ENCODE data around the gene NOL4L.

Gene NOL4L

GRCh38 chr20:32458837-32459220 is 126.3 kb downstream of the NOL4L start:
- Histone ChIP-seq H2BK120ac (ENCODE audit: low read depth, low read length) (no peak overlapping the region), H3K18ac (ENCODE audit: low read length) (no peak overlapping the region), H2AK5ac (ENCODE audit: low read length) (no peak overlapping the region)

GRCh38 chr20:32458061-32458836 is 126.9 kb downstream of the NOL4L start:
- no peaks in the 10 kb centered on the region for H3K36me3 ChIP-seq (ENCODE audit: control insufficient read depth, insufficient read depth, low read length)
- no peak for DNase-seq
- H3K4me1 ChIP-seq (ENCODE audit: control insufficient read depth, low read depth, low read length): peaks cover 2% of the 10 kb centered on the region
- H3K56ac ChIP-seq (ENCODE audit: low read length): no peak overlapping the region
- H3K18ac ChIP-seq (ENCODE audit: low read length): no peak overlapping the region
- H4K5ac ChIP-seq (ENCODE audit: low read length): no peak overlapping the region
- WGBS (ENCODE audit: extremely low coverage, insufficient coverage, low lambda C conversion rate): no CpG with 5 or more reads among the region's 10 CpGs
- no peak overlapping the region for H3K23ac ChIP-seq (ENCODE audit: low read length)
- H4K8ac ChIP-seq (ENCODE audit: low read depth, low read length): no peak overlapping the region
- H2BK120ac ChIP-seq (ENCODE audit: low read depth, low read length): no peak overlapping the region
- H3K79me2 ChIP-seq (ENCODE audit: control insufficient read depth, insufficient read depth, low read length): no peaks in the 10 kb centered on the region
- H3K27me3 ChIP-seq (ENCODE audit: insufficient read depth, low read length, poor library complexity): no peaks in the 10 kb centered on the region
- no peak overlapping the region for H3K4ac ChIP-seq (ENCODE audit: low read depth, low read length)
- H3K4me2 ChIP-seq (ENCODE audit: low read length): no peak overlapping the region
- no peak overlapping the region for H2AK5ac ChIP-seq (ENCODE audit: low read length)
- H2BK15ac ChIP-seq (replicated peaks; ENCODE audit: low read depth): no peak overlapping the region
- no peak overlapping the region for H3K4me3 ChIP-seq (ENCODE audit: low read length)
- H3K27ac ChIP-seq (ENCODE audit: low read depth, low read length): no peak overlapping the region
- H2BK5ac ChIP-seq (ENCODE audit: low read length): no peak overlapping the region
- H3K79me1 ChIP-seq (ENCODE audit: low read length): no peaks in the 10 kb centered on the region
- peak overlapping the region; percentile 0 for H3K9ac ChIP-seq (ENCODE audit: low read length)

More at GRCh38 chr20:32458837-32459220, 126.3 kb downstream of the NOL4L start:
- peaks cover 2% of the 10 kb centered on the region for H3K4me1 ChIP-seq (ENCODE audit: control insufficient read depth, low read depth, low read length)
- no peaks in the 10 kb centered on the region for H3K27me3 ChIP-seq (ENCODE audit: insufficient read depth, low read length, poor library complexity)
- DNase-seq: no peak
- H3K36me3 ChIP-seq (ENCODE audit: control insufficient read depth, insufficient read depth, low read length): no peaks in the 10 kb centered on the region
- no peak overlapping the region for H4K8ac ChIP-seq (ENCODE audit: low read depth, low read length)
- H4K5ac ChIP-seq (ENCODE audit: low read length): no peak overlapping the region
- no peak overlapping the region for H3K4me3 ChIP-seq (ENCODE audit: low read length)
- H3K23ac ChIP-seq (ENCODE audit: low read length): no peak overlapping the region
- H3K56ac ChIP-seq (ENCODE audit: low read length): no peak overlapping the region
- WGBS (ENCODE audit: extremely low coverage, insufficient coverage, low lambda C conversion rate): no CpG with 5 or more reads among the region's 12 CpGs
- no peak overlapping the region for H3K4ac ChIP-seq (ENCODE audit: low read depth, low read length)
- H3K27ac ChIP-seq (ENCODE audit: low read depth, low read length): no peak overlapping the region
- H3K4me2 ChIP-seq (ENCODE audit: low read length): no peak overlapping the region
- H2BK15ac ChIP-seq (replicated peaks; ENCODE audit: low read depth): no peak overlapping the region
- no peak overlapping the region for H3K9ac ChIP-seq (ENCODE audit: low read length)
- H3K79me2 ChIP-seq (ENCODE audit: control insufficient read depth, insufficient read depth, low read length): no peaks in the 10 kb centered on the region
- no peaks in the 10 kb centered on the region for H3K79me1 ChIP-seq (ENCODE audit: low read length)
- H2BK5ac ChIP-seq (ENCODE audit: low read length): no peak overlapping the region

GRCh38 chr20:32457479-32457986 is 127.6 kb downstream of the NOL4L start:
- peak overlapping the region; percentile 0 for H3K9ac ChIP-seq (ENCODE audit: low read length)
- no peak overlapping the region for H3K18ac ChIP-seq (ENCODE audit: low read length)
- peaks cover 2% of the 10 kb centered on the region for H3K4me1 ChIP-seq (ENCODE audit: control insufficient read depth, low read depth, low read length)
- no peaks in the 10 kb centered on the region for H3K27me3 ChIP-seq (ENCODE audit: insufficient read depth, low read length, poor library complexity)
- H3K4ac ChIP-seq (ENCODE audit: low read depth, low read length): no peak overlapping the region
- no peak overlapping the region for H3K23ac ChIP-seq (ENCODE audit: low read length)
- no peak overlapping the region for H4K8ac ChIP-seq (ENCODE audit: low read depth, low read length)
- no peaks in the 10 kb centered on the region for H3K36me3 ChIP-seq (ENCODE audit: control insufficient read depth, insufficient read depth, low read length)
- H3K56ac ChIP-seq (ENCODE audit: low read length): no peak overlapping the region
- H3K27ac ChIP-seq (ENCODE audit: low read depth, low read length): peak overlapping the region; percentile 66
- H2BK15ac ChIP-seq (replicated peaks; ENCODE audit: low read depth): no peak overlapping the region
- H2BK120ac ChIP-seq (ENCODE audit: low read depth, low read length): no peak overlapping the region
- no peak overlapping the region for H4K5ac ChIP-seq (ENCODE audit: low read length)
- DNase-seq: peak; percentile 92
- no peak overlapping the region for H2AK5ac ChIP-seq (ENCODE audit: low read length)
- H3K4me3 ChIP-seq (ENCODE audit: low read length): no peak overlapping the region
- no CpG with 5 or more reads among the region's 29 CpGs for WGBS (ENCODE audit: extremely low coverage, insufficient coverage, low lambda C conversion rate)
- H2BK5ac ChIP-seq (ENCODE audit: low read length): no peak overlapping the region
- no peaks in the 10 kb centered on the region for H3K79me2 ChIP-seq (ENCODE audit: control insufficient read depth, insufficient read depth, low read length)
- H3K79me1 ChIP-seq (ENCODE audit: low read length): no peaks in the 10 kb centered on the region
- H3K4me2 ChIP-seq (ENCODE audit: low read length): peak overlapping the region; percentile 71

- Histone ChIP-seq H3K79me1 (ENCODE audit: low read length) (no peaks in the 10 kb centered on the region), H3K9ac (ENCODE audit: low read length) (peak overlapping the region; percentile 60), H3K27ac (ENCODE audit: low read depth, low read length) (peak overlapping the region; percentile 66), H4K5ac (ENCODE audit: low read length) (no peak overlapping the region), H3K18ac (ENCODE audit: low read length) (no peak overlapping the region), H3K27me3 (ENCODE audit: insufficient read depth, low read length, poor library complexity) (no peaks in the 10 kb centered on the region), H4K8ac (ENCODE audit: low read depth, low read length) (no peak overlapping the region), H2BK15ac (replicated peaks; ENCODE audit: low read depth) (no peak overlapping the region), H3K56ac (ENCODE audit: low read length) (peak overlapping the region; percentile 89), H2BK5ac (ENCODE audit: low read length) (no peak overlapping the region), H3K23ac (ENCODE audit: low read length) (no peak overlapping the region), H2BK120ac (ENCODE audit: low read depth, low read length) (no peak overlapping the region), H3K4ac (ENCODE audit: low read depth, low read length) (no peak overlapping the region), H3K4me2 (ENCODE audit: low read length) (peak overlapping the region; percentile 81), H3K36me3 (ENCODE audit: control insufficient read depth, insufficient read depth, low read length) (no peaks in the 10 kb centered on the region), H2AK5ac (ENCODE audit: low read length) (no peak overlapping the region), H3K4me1 (ENCODE audit: control insufficient read depth, low read depth, low read length) (peaks cover 2% of the 10 kb centered on the region), H3K4me3 (ENCODE audit: low read length) (peak overlapping the region; percentile 30), H3K79me2 (ENCODE audit: control insufficient read depth, insufficient read depth, low read length) (no peaks in the 10 kb centered on the region)
- peak; percentile 78 for DNase-seq
- no CpG with 5 or more reads among the region's 36 CpGs for WGBS (ENCODE audit: extremely low coverage, insufficient coverage, low lambda C conversion rate)
These were observed 128.2 kb downstream of the NOL4L start for GRCh38 chr20:32456869-32457478.

GRCh38 chr20:32455901-32456701 is 129.0 kb downstream of the NOL4L start:
- DNase-seq: no peak
- Histone ChIP-seq H3K4me3 (ENCODE audit: low read length) (no peak overlapping the region), H2BK120ac (ENCODE audit: low read depth, low read length) (no peak overlapping the region), H3K18ac (ENCODE audit: low read length) (no peak overlapping the region), H2BK15ac (replicated peaks; ENCODE audit: low read depth) (no peak overlapping the region), H3K4me2 (ENCODE audit: low read length) (no peak overlapping the region), H3K79me2 (ENCODE audit: control insufficient read depth, insufficient read depth, low read length) (no peaks in the 10 kb centered on the region), H3K27ac (ENCODE audit: low read depth, low read length) (no peak overlapping the region), H3K36me3 (ENCODE audit: control insufficient read depth, insufficient read depth, low read length) (no peaks in the 10 kb centered on the region), H2AK5ac (ENCODE audit: low read length) (no peak overlapping the region), H4K5ac (ENCODE audit: low read length) (no peak overlapping the region), H3K9ac (ENCODE audit: low read length) (no peak overlapping the region), H3K23ac (ENCODE audit: low read length) (no peak overlapping the region), H3K4ac (ENCODE audit: low read depth, low read length) (no peak overlapping the region), H3K27me3 (ENCODE audit: insufficient read depth, low read length, poor library complexity) (no peaks in the 10 kb centered on the region), H2BK5ac (ENCODE audit: low read length) (no peak overlapping the region), H3K56ac (ENCODE audit: low read length) (peak overlapping the region; percentile 52), H3K4me1 (ENCODE audit: control insufficient read depth, low read depth, low read length) (peaks cover 2% of the 10 kb centered on the region), H4K8ac (ENCODE audit: low read depth, low read length) (no peak overlapping the region), H3K79me1 (ENCODE audit: low read length) (no peaks in the 10 kb centered on the region)
- no CpG with 5 or more reads among the region's 35 CpGs for WGBS (ENCODE audit: extremely low coverage, insufficient coverage, low lambda C conversion rate)

Data from mesendoderm (in vitro differentiated cells).